Aorta (tissue), 5 donors: ENCODE data around the gene GPN1. TPM values are rescaled to one million over a fixed set of nuclear protein-coding genes. Genes with fewer than 3 reads are reported as not detected.
"Not testable (repeated sequence)": the region's sequence is repeated elsewhere in the genome, so short reads cannot be mapped to it uniquely, and the experiment has no call there.

ENCODE experiments used
- ATAC-seq: fragments of 200-7000 bp; cut with Tn5 transposase; one replicate; pipeline ENCODE4 v1.9.1; 2022; ENCODE audit warnings: moderate library complexity; ENCODE audit not compliant: low FRiP score
- DNase-seq, 2 donors: peaks; one replicate each; pipeline ENCODE4 v3.0.0-alpha.2; 2020
- H3K27ac ChIP-seq, 2 donors: one replicate each; pipeline ENCODE4 v1.5.1; 2013; ENCODE audit warnings: low read length in 2 of 2, mild to moderate bottlenecking in 2 of 2, moderate library complexity in 2 of 2, control low read depth in 1 of 2, inconsistent platforms in 1 of 2, low read depth in 1 of 2
- H3K27me3 ChIP-seq, 2 donors: one replicate each; pipeline ENCODE4 v1.6.1; 2013; ENCODE audit warnings: control low read depth in 1 of 2, low read length in 1 of 2, mild to moderate bottlenecking in 1 of 2, moderate library complexity in 1 of 2; ENCODE audit not compliant: insufficient read depth in 2 of 2, control insufficient read depth in 1 of 2
- H3K36me3 ChIP-seq, 2 donors: one replicate each; pipeline ENCODE4 v1.6.1; 2013; ENCODE audit warnings: control low read depth in 1 of 2, low read length in 1 of 2, mild to moderate bottlenecking in 1 of 2; ENCODE audit not compliant: insufficient read depth in 2 of 2, control insufficient read depth in 1 of 2
- H3K4me1 ChIP-seq, 2 donors: one replicate each; pipeline ENCODE4 v1.6.1; 2013; ENCODE audit warnings: low read length in 2 of 2, control low read depth in 1 of 2, mild to moderate bottlenecking in 1 of 2, moderate library complexity in 1 of 2; ENCODE audit not compliant: insufficient read depth in 2 of 2, control insufficient read depth in 1 of 2
- H3K4me3 ChIP-seq, 2 donors: one replicate each; pipeline ENCODE4 v1.5.1; 2013; ENCODE audit warnings: low read length in 2 of 2, control low read depth in 1 of 2, mild to moderate bottlenecking in 1 of 2
- H3K9me3 ChIP-seq: one replicate; pipeline ENCODE4 v1.6.1; 2013; ENCODE audit warnings: mild to moderate bottlenecking, low read length; ENCODE audit not compliant: control insufficient read depth
- WGBS, 2 donors: extraction: QIAGEN DNeasy Blood & Tissue Kit; methylation state at CpG; one replicate each; pipeline ENCODE4 v1.1.7; 2013; 5-methylcytosine and 5-hydroxymethylcytosine counted together
- intact Hi-C, 2 donors: fragments of 100-400 bp; cut with DNase I; formaldehyde crosslinking; loops; one replicate each; pipeline versions ENCODE4 v1.14.2 to v1.15.0; 2022
- polyA plus RNA-seq, 2 donors: library from polyadenylated mRNA; stranded (reverse); fragments of 200-250 nt; gene quantifications; one replicate each; pipeline ENCODE4 v1.2.3, GENCODE V29; 2013
- total RNA-seq, 2 donors: library from RNA; stranded (reverse); fragmentation: NEBNext Ultra II Directional; extraction: Animal tissue kit (Norgen Biotek cat#: 25700); gene quantifications; one replicate each; pipeline ENCODE4 v1.2.1, GENCODE V29; 2021
- donor health status: healthy with polysubstance abuse.
- donor health status: Bipolar disorder and iron deficiency.
- donor health status: DM: no; HTN: no; CAD: no.
- donor health status: DM: no; HTN: no; CAD: no.
- donor health status: DM: yes; HTN: yes; CAD: no.

GPN1 gene
- total and polyA plus RNA-seq, 4 donors: 16.4 to 24.8 (median 21.2) TPM

- ATAC-seq: no peak
- peaks cover 7 to 12% of the 10 kb centered on the region in 2 donors for H3K36me3 ChIP-seq
- no peaks in the 10 kb centered on the region for H3K27me3 ChIP-seq
Measured at GRCh38 chr2:27621524-27621923, 7.3 kb upstream of the GPN1 start.

GRCh38 chr2:27622921-27623384 is 5.9 kb upstream of the GPN1 start:
- intact Hi-C loops: loop anchor here in 1 of 2 donors (10.0 kb wide), 1 partner anchor 128 kb away; the partner anchor contains the start of genes FNDC4 and GCKR
- Histone ChIP-seq H3K27ac (no peak overlapping the region), H3K4me3 (no peak overlapping the region), H3K27me3 (no peaks in the 10 kb centered on the region), H3K36me3 (peaks cover 3 to 5% of the 10 kb centered on the region in 2 donors), H3K9me3 (no peaks in the 10 kb centered on the region), H3K4me1 (no peaks in the 10 kb centered on the region)
- WGBS, 2 donors: 43 to 62% methylated on average over 3 of the region's 3 CpGs
- ATAC-seq: no peak
- no peak for DNase-seq

More at GRCh38 chr2:27621524-27621923, 7.3 kb upstream of the GPN1 start:
- intact Hi-C loops: loop anchor here in 1 of 2 donors (10.0 kb wide), 1 partner anchor 127 kb away; the partner anchor contains the start of genes FNDC4 and GCKR
- Histone ChIP-seq H3K4me1 (no peaks in the 10 kb centered on the region), H3K9me3 (no peaks in the 10 kb centered on the region), H3K4me3 (no peak overlapping the region), H3K27ac (no peak overlapping the region)
- DNase-seq: no peak
- WGBS, 2 donors: 50 to 78% methylated on average over 1 of the region's 1 CpG

GRCh38 chr2:27624943-27625342 is 3.9 kb upstream of the GPN1 start:
- ATAC-seq (no peak), DNase-seq (no peak)
- Histone ChIP-seq H3K4me1 (no peaks in the 10 kb centered on the region), H3K27me3 (no peaks in the 10 kb centered on the region), H3K36me3 (peaks cover 3 to 5% of the 10 kb centered on the region in 2 donors), H3K4me3 (no peak overlapping the region), H3K27ac (no peak overlapping the region), H3K9me3 (no peaks in the 10 kb centered on the region)
- intact Hi-C loops: loop anchor here in 1 of 2 donors (10.0 kb wide), 1 partner anchor 130 kb away; the partner anchor contains the start of genes FNDC4 and GCKR

GRCh38 chr2:27626323-27626722 is 2.5 kb upstream of the GPN1 start:
- not testable (repeated sequence) for DNase-seq, ATAC-seq, H3K36me3 ChIP-seq, H3K9me3 ChIP-seq, H3K27ac ChIP-seq, H3K4me3 ChIP-seq, H3K4me1 ChIP-seq, H3K27me3 ChIP-seq
- intact Hi-C loops: loop anchor here in 1 of 2 donors (10.0 kb wide), 1 partner anchor 132 kb away; the partner anchor contains the start of genes FNDC4 and GCKR
- 86 to 97% methylated on average over 1 of the region's 1 CpG for WGBS, 2 donors

- WGBS, 2 donors: 80 to 87% methylated on average over 3 of the region's 3 CpGs
- intact Hi-C loops: loop anchor here in 1 of 2 donors (10.0 kb wide), 1 partner anchor 132 kb away; the partner anchor contains the start of genes FNDC4 and GCKR
- H3K4me3 ChIP-seq, H3K36me3 ChIP-seq, H3K27ac ChIP-seq, DNase-seq, ATAC-seq, H3K27me3 ChIP-seq, H3K4me1 ChIP-seq, H3K9me3 ChIP-seq: not testable (repeated sequence)
Measured at GRCh38 chr2:27626921-27627320, 1.9 kb upstream of the GPN1 start.

- no peaks in the 10 kb centered on the region for H3K4me1 ChIP-seq
- H3K4me3 ChIP-seq: peak overlapping the region; percentile 58 to 64
- H3K27me3 ChIP-seq: no peaks in the 10 kb centered on the region
- no peaks in the 10 kb centered on the region for H3K9me3 ChIP-seq
- H3K36me3 ChIP-seq: peaks cover 0 to 3% of the 10 kb centered on the region in 2 donors
- no peak overlapping the region for H3K27ac ChIP-seq
- intact Hi-C loops: loop anchor here in 1 of 2 donors (10.0 kb wide), 1 partner anchor 133 kb away; the partner anchor contains the start of genes FNDC4 and GCKR
- WGBS, 2 donors: 2% methylated on average over 16 to 21 of the region's 21 CpGs
- ATAC-seq: peak; percentile 79
- peak in 1 of 2 donors; percentile 57 for DNase-seq
Measured at GRCh38 chr2:27627963-27628766, 685 bp upstream of the GPN1 start.

- H3K27ac ChIP-seq, H3K36me3 ChIP-seq, H3K9me3 ChIP-seq, DNase-seq, H3K4me1 ChIP-seq, ATAC-seq, intact Hi-C loops, H3K27me3 ChIP-seq, H3K4me3 ChIP-seq: not testable (repeated sequence)
- WGBS, 2 donors: 90 to 95% methylated on average over 2 of the region's 2 CpGs
Measured at GRCh38 chr2:27630257-27630656, 1.4 kb downstream of the GPN1 start.

- Histone ChIP-seq H3K27ac (no peak overlapping the region), H3K36me3 (peaks cover 2 to 8% of the 10 kb centered on the region in 2 donors), H3K4me3 (no peak overlapping the region), H3K27me3 (no peaks in the 10 kb centered on the region), H3K9me3 (no peaks in the 10 kb centered on the region), H3K4me1 (no peaks in the 10 kb centered on the region)
- 96% methylated on average over 2 of the region's 2 CpGs for WGBS, 2 donors
- no peak for ATAC-seq
- no peak for DNase-seq
- intact Hi-C loops: no loop called here
Measured at GRCh38 chr2:27634291-27634690, 5.4 kb downstream of the GPN1 start.
